Endothelial cell of umbilical vein (primary cell): ENCODE results near the gene SNCB. TPM values are rescaled to one million over a fixed set of nuclear protein-coding genes. Genes with fewer than 3 reads are reported as not detected.

Experiments
- BruUV-seq: library from RNA; stranded (reverse); fragments of 400-500 nt; replicated peaks from 2 replicates; lab custom pipeline; 2021; lab: Mats Ljungman, UMichigan
- CTCF ChIA-PET: fragments of 300-600, 350-600 bp; sonication (Branson Sonifier 250); formaldehyde crosslinking; loops from one replicate; lab custom pipeline; 2021; ENCODE audit warnings: antibody characterized with exemption, inconsistent platforms; lab: Charles Lee
- POLR2A ChIA-PET: fragments of 300-600, 350-600 bp; sonication (Branson Sonifier 250); formaldehyde crosslinking; loops from one replicate; lab custom pipeline; 2021; ENCODE audit warnings: antibody characterized with exemption, inconsistent platforms; lab: Charles Lee
- DNase-seq: peaks from one replicate; pipeline ENCODE4 v3.0.0-alpha.2; 2011; ENCODE audit warnings: low read depth, low spot score
- FAIRE-seq: peaks from 2 replicates; lab custom pipeline; 2011; peaks lifted over from hg19 to GRCh38; lab: Jason Lieb, UNC
- H2AFZ ChIP-seq: 2 replicates; pipeline ENCODE4 v1.6.0; 2012; ENCODE audit warnings: low read depth, low read length, control low read depth, inconsistent platforms
- H3K27ac ChIP-seq: 2 replicates; pipeline ENCODE4 v1.5.1; 2011; ENCODE audit warnings: low read depth, mild to moderate bottlenecking, control low read depth, low read length, moderate library complexity; ENCODE audit not compliant: insufficient read depth
- H3K27me3 ChIP-seq, 2 experiments: 2 replicates each; pipeline versions ENCODE4 v1.6.0 to v1.6.1; 2011; ENCODE audit warnings: low read length in 2 of 2, mixed read lengths in 1 of 2; ENCODE audit not compliant: control insufficient read depth in 2 of 2, insufficient read depth in 2 of 2
- H3K36me3 ChIP-seq, 2 experiments: 2 replicates in 1 of 2; 3 replicates in 1 of 2; pipeline ENCODE4 v1.5.1; 2011; ENCODE audit warnings: low read length in 2 of 2, mild to moderate bottlenecking in 1 of 2, moderate library complexity in 1 of 2; ENCODE audit not compliant: control insufficient read depth in 2 of 2, insufficient read depth in 2 of 2; ENCODE audit errors: extremely low read depth in 1 of 2
- H3K4me1 ChIP-seq: 3 replicates; pipeline ENCODE4 v1.5.1; 2011; ENCODE audit warnings: mild to moderate bottlenecking, low read length; ENCODE audit not compliant: control insufficient read depth, insufficient read depth; ENCODE audit errors: extremely low read depth
- H3K4me2 ChIP-seq: 2 replicates; pipeline ENCODE4 v1.6.1; 2011; ENCODE audit warnings: low read length, control low read depth, mixed read lengths; ENCODE audit not compliant: insufficient read depth
- H3K4me3 ChIP-seq, 3 experiments: fragments of 200-600 bp in 1 of 3; sonication (generic), shearing (Covaris generic) in 1 of 3; replicated peaks in 1 of 3; 2 replicates each; pipeline ENCODE4 v1.5.1; 2011 to 2016; ENCODE audit warnings: control low read depth in 3 of 3, low read length in 3 of 3, mild to moderate bottlenecking in 2 of 3, inconsistent platforms in 1 of 3, low read depth in 1 of 3, moderate library complexity in 1 of 3; ENCODE audit not compliant: insufficient read depth in 1 of 3
- H3K79me2 ChIP-seq: 2 replicates; pipeline ENCODE4 v1.6.0; 2012; ENCODE audit warnings: low read length, inconsistent platforms; ENCODE audit not compliant: control insufficient read depth, insufficient read depth
- H3K9ac ChIP-seq: replicated peaks from 2 replicates; pipeline ENCODE3; 2011; ENCODE audit warnings: low read length, control low read depth; ENCODE audit not compliant: insufficient read depth; ENCODE audit errors: extremely low read depth
- H3K9me1 ChIP-seq: replicated peaks from 3 replicates; pipeline ENCODE4 v1.6.0; 2011; ENCODE audit warnings: mild to moderate bottlenecking, low read length; ENCODE audit not compliant: control insufficient read depth, insufficient read depth; ENCODE audit errors: extremely low read depth
- H3K9me3 ChIP-seq: replicated peaks from 2 replicates; pipeline ENCODE4 v1.5.1; 2012; ENCODE audit warnings: low read length, inconsistent platforms; ENCODE audit not compliant: control insufficient read depth, insufficient read depth
- H4K20me1 ChIP-seq: replicated peaks from 2 replicates; pipeline ENCODE3; 2011; ENCODE audit warnings: mild to moderate bottlenecking, low read length; ENCODE audit not compliant: control insufficient read depth, insufficient read depth; ENCODE audit errors: extremely low read depth
- CTCF ChIP-seq, 2 donors: IDR thresholded peaks; 1 replicate in 1 of 2; 2 replicates in 1 of 2; pipeline ENCODE4 v1.5.1; 2011; ENCODE audit warnings: low read length in 2 of 2, mild to moderate bottlenecking in 2 of 2, moderate library complexity in 2 of 2, control low read depth in 1 of 2, inconsistent platforms in 1 of 2, low read depth in 1 of 2; ENCODE audit not compliant: insufficient read depth in 1 of 2; ENCODE audit errors: extremely low read depth in 1 of 2
- EZH2 ChIP-seq: IDR thresholded peaks from 2 replicates; pipeline ENCODE4 v1.6.1; 2012; ENCODE audit warnings: borderline replicate concordance, low read depth, mild to moderate bottlenecking, moderate library complexity, low read length, inconsistent platforms; ENCODE audit not compliant: severe bottlenecking
- FOS ChIP-seq: IDR thresholded peaks from 2 replicates; pipeline ENCODE4 v1.6.1; 2011; ENCODE audit warnings: mild to moderate bottlenecking, low read length, moderate library complexity, borderline replicate concordance; ENCODE audit not compliant: insufficient read depth
- GATA2 ChIP-seq: IDR thresholded peaks from 2 replicates; pipeline ENCODE4 v1.7.0; 2011; ENCODE audit warnings: low read depth, mild to moderate bottlenecking, moderate library complexity, mixed read lengths, low read length; ENCODE audit not compliant: insufficient read length, insufficient read depth
- JUN ChIP-seq: IDR thresholded peaks from 2 replicates; pipeline ENCODE4 v1.6.1; 2011; ENCODE audit warnings: borderline replicate concordance, low read depth; ENCODE audit not compliant: insufficient read length, insufficient read depth
- MAX ChIP-seq: IDR thresholded peaks from 2 replicates; pipeline ENCODE4 v1.6.1; 2011; ENCODE audit not compliant: insufficient read depth, insufficient read length
- MYC ChIP-seq: IDR thresholded peaks from one replicate; pipeline ENCODE4 v1.6.1; 2011; ENCODE audit warnings: mild to moderate bottlenecking, low read depth, low read length
- POLR2A ChIP-seq: IDR thresholded peaks from 2 replicates; pipeline ENCODE4 v1.6.1; 2012; ENCODE audit warnings: low read depth, mild to moderate bottlenecking, control low read depth, low read length
- POLR2AphosphoS5 ChIP-seq: IDR thresholded peaks from 2 replicates; pipeline ENCODE4 v1.6.1; 2012; ENCODE audit warnings: low read depth, mild to moderate bottlenecking, control low read depth, low read length, moderate library complexity; ENCODE audit not compliant: insufficient read depth
- dilution Hi-C: fragments of 300-500 bp; cut with MboI; formaldehyde crosslinking; loops from one replicate; pipeline ENCODE4 v1.15.0; 2019; ENCODE audit warnings: low sequenced_read_pairs; ENCODE audit not compliant: extremely low pct_ligation_motif_present
- intact Hi-C: fragments of 100-400 bp; cut with micrococcal nuclease; formaldehyde crosslinking; loops from one replicate; pipeline ENCODE4 v1.10.0; 2022
- polyA plus RNA-seq, 4 experiments: library from polyadenylated mRNA; depleted of rRNA in 3 of 4; stranded (reverse) in 3 of 4; unstranded in 1 of 4; fragments of >200 nt; gene quantifications; 2 replicates each; pipeline versions ENCODE4 v1.2.1 to v1.2.3, GENCODE V29; 2011 to 2012; ENCODE audit warnings: missing spikeins in 1 of 4
- total RNA-seq: library from RNA; stranded (reverse); gene quantifications from 2 replicates; pipeline ENCODE4 v1.2.3, GENCODE V29; 2021

The SNCB gene
- total and polyA plus RNA-seq, 2 donors (not counting 3 experiments of a cell fraction or from before 2014, with no cell fraction given): 0.08 TPM; not detected in 1

- no peaks in the 10 kb centered on the region for H3K9me1 ChIP-seq
- peaks cover 47 to 53% of the 10 kb centered on the region in 2 experiments for H3K27me3 ChIP-seq
- no peaks in the 10 kb centered on the region for H3K36me3 ChIP-seq
- intact Hi-C loops: no loop called here
- H4K20me1 ChIP-seq: no peaks in the 10 kb centered on the region
- no peaks in the 10 kb centered on the region for H3K9me3 ChIP-seq
- no peaks in the 10 kb centered on the region for H3K79me2 ChIP-seq
- TF ChIP-seq JUN (no peak), EZH2 (no peak), CTCF (IDR thresholded peaks at IDR 0.05; ENCODE audit: extremely low read depth in 1 of 2, insufficient read depth in 1 of 2, low read depth in 1 of 2, low read length in 2 of 2) (no peak), MYC (no peak), FOS (no peak), POLR2AphosphoS5 (no peak), MAX (no peak), POLR2A (no peak), GATA2 (no peak)
- dilution Hi-C loops: no loop called here
- H2AFZ ChIP-seq: no peak overlapping the region
- BruUV-seq: no TSS peak
- H3K27ac ChIP-seq: no peak overlapping the region
- no peak overlapping the region for H3K4me2 ChIP-seq
- FAIRE-seq (no peak), DNase-seq (no peak)
- H3K4me1 ChIP-seq: no peaks in the 10 kb centered on the region
- POLR2A ChIA-PET: no interaction called here
- CTCF ChIA-PET: no interaction called here
- H3K4me3 ChIP-seq: no peak overlapping the region
- no peak overlapping the region for H3K9ac ChIP-seq
Observed at GRCh38 chr5:176626876-176627236, 3.5 kb downstream of the SNCB start.
